Measurements from ENCODE around the gene SCN9A. TPM values are rescaled to one million over a fixed set of nuclear protein-coding genes. Genes with fewer than 3 reads are reported as not detected.
A peak's percentile ranks its signal among the peaks of the same experiment; 100 is the strongest.

SCN9A gene
- total and polyA plus RNA-seq, 2 donors (not counting 1 experiment from before 2014, with no cell fraction given) = not detected

- H3K4me3 ChIP-seq (ENCODE audit: control extremely low read depth in 1 of 5, extremely low read depth in 1 of 5, insufficient read depth in 1 of 5, low read depth in 2 of 5, low read length in 4 of 5) = no peak overlapping the region
- no peaks in the 10 kb centered on the region for H3K9me3 Mint-ChIP-seq (ENCODE audit: insufficient read depth)
- peaks cover 11 to 13% of the 10 kb centered on the region in 2 donors for H3K4me1 ChIP-seq (ENCODE audit: control insufficient read depth in 2 of 2, insufficient read depth in 2 of 2, low read length in 2 of 2)
- no peaks in the 10 kb centered on the region for H3K79me2 ChIP-seq (ENCODE audit: control insufficient read depth, insufficient read depth, low read length)
- no peak overlapping the region for H3K27ac ChIP-seq (ENCODE audit: low read length in 2 of 2)
- peaks cover 14% of the 10 kb centered on the region for H3K4me1 Mint-ChIP-seq
- no CpG with 5 or more reads among the region's 2 CpGs for WGBS (ENCODE audit: insufficient coverage)
- H4K20me1 ChIP-seq (ENCODE audit: control insufficient read depth, insufficient read depth, low read length, poor library complexity, severe bottlenecking) = no peaks in the 10 kb centered on the region
- ATAC-seq (ENCODE audit: low read depth) = no peak
- H3K9ac ChIP-seq (ENCODE audit: low read length) = no peak overlapping the region
- H3K27me3 ChIP-seq (replicated peaks in 1 of 4; ENCODE audit: control extremely low read depth in 1 of 4, control insufficient read depth in 3 of 4, insufficient read depth in 4 of 4, low read length in 3 of 4) = peaks cover 0 to 15% (median 4%) of the 10 kb centered on the region in 4 experiments
- DNase-seq = no peak
- H3K27me3 Mint-ChIP-seq = peaks cover 41% of the 10 kb centered on the region
- POLR2A ChIA-PET = no interaction called here
- no peak for TF ChIP-seq EZH2 (IDR thresholded peaks at IDR 0.05; ENCODE audit: borderline replicate concordance, insufficient read depth, low read depth, low read length, poor library complexity, severe bottlenecking)
- no peak for TF ChIP-seq CTCF (IDR thresholded peaks at IDR 0.05)
- H2AFZ ChIP-seq (ENCODE audit: insufficient read depth, low read depth, low read length, poor library complexity, severe bottlenecking) = no peak overlapping the region
- intact Hi-C loops (cut with micrococcal nuclease) = no loop called here
- H3K36me3 ChIP-seq (replicated peaks in 1 of 2; ENCODE audit: control extremely low read depth in 1 of 2, control insufficient read depth in 1 of 2, extremely low read depth in 1 of 2, insufficient read depth in 2 of 2, low read length in 1 of 2) = no peaks in the 10 kb centered on the region
- CTCF ChIA-PET = no interaction called here
- H3K4me2 ChIP-seq (replicated peaks; ENCODE audit: low read depth, low read length, poor library complexity, severe bottlenecking) = no peak overlapping the region
- H3K9me3 ChIP-seq (ENCODE audit: control extremely low read depth in 1 of 3, control insufficient read depth in 2 of 3, insufficient read depth in 1 of 3, low read length in 2 of 3) = no peaks in the 10 kb centered on the region
- no peak overlapping the region for H3K27ac Mint-ChIP-seq
- H3K4me3 Mint-ChIP-seq = no peak overlapping the region
Measured at GRCh38 chr2:166376873-166377272, 1.1 kb upstream of the SCN9A start.

- Mint-ChIP-seq H3K4me3 (peak overlapping the region; percentile 68), H3K27me3 (peaks cover 41% of the 10 kb centered on the region), H3K9me3 (ENCODE audit: insufficient read depth) (no peaks in the 10 kb centered on the region), H3K27ac (no peak overlapping the region), H3K4me1 (peaks cover 14% of the 10 kb centered on the region)
- intact Hi-C loops (cut with micrococcal nuclease) = no loop called here
- WGBS (ENCODE audit: insufficient coverage) = 31% methylated on average over 3 of the region's 11 CpGs
- no peaks in the 10 kb centered on the region for H3K36me3 ChIP-seq (replicated peaks in 1 of 2; ENCODE audit: control extremely low read depth in 1 of 2, control insufficient read depth in 1 of 2, extremely low read depth in 1 of 2, insufficient read depth in 2 of 2, low read length in 1 of 2)
- H3K4me2 ChIP-seq (replicated peaks; ENCODE audit: low read depth, low read length, poor library complexity, severe bottlenecking) = peak overlapping the region; percentile 66
- ChIA-PET POLR2A (no interaction called here), CTCF (no interaction called here)
- no peak overlapping the region for H2AFZ ChIP-seq (ENCODE audit: insufficient read depth, low read depth, low read length, poor library complexity, severe bottlenecking)
- peaks cover 0 to 15% (median 4%) of the 10 kb centered on the region in 4 experiments for H3K27me3 ChIP-seq (replicated peaks in 1 of 4; ENCODE audit: control extremely low read depth in 1 of 4, control insufficient read depth in 3 of 4, insufficient read depth in 4 of 4, low read length in 3 of 4)
- H4K20me1 ChIP-seq (ENCODE audit: control insufficient read depth, insufficient read depth, low read length, poor library complexity, severe bottlenecking) = no peaks in the 10 kb centered on the region
- peaks cover 11 to 13% of the 10 kb centered on the region in 2 donors for H3K4me1 ChIP-seq (ENCODE audit: control insufficient read depth in 2 of 2, insufficient read depth in 2 of 2, low read length in 2 of 2)
- no peaks in the 10 kb centered on the region for H3K9me3 ChIP-seq (ENCODE audit: control extremely low read depth in 1 of 3, control insufficient read depth in 2 of 3, insufficient read depth in 1 of 3, low read length in 2 of 3)
- no peaks in the 10 kb centered on the region for H3K79me2 ChIP-seq (ENCODE audit: control insufficient read depth, insufficient read depth, low read length)
- H3K9ac ChIP-seq (ENCODE audit: low read length) = no peak overlapping the region
- TF ChIP-seq CTCF (IDR thresholded peaks at IDR 0.05) (no peak), EZH2 (IDR thresholded peaks at IDR 0.05; ENCODE audit: borderline replicate concordance, insufficient read depth, low read depth, low read length, poor library complexity, severe bottlenecking) (no peak)
- DNase-seq = no peak
- H3K4me3 ChIP-seq (ENCODE audit: control extremely low read depth in 1 of 5, extremely low read depth in 1 of 5, insufficient read depth in 1 of 5, low read depth in 2 of 5, low read length in 4 of 5) = no peak overlapping the region
- no peak for ATAC-seq (ENCODE audit: low read depth)
- H3K27ac ChIP-seq (ENCODE audit: low read length in 2 of 2) = no peak overlapping the region
Measured at GRCh38 chr2:166376488-166376828, 714 bp upstream of the SCN9A start.
